Neutrophil (primary cell): Measurements from ENCODE around the gene TMEM233.

Source experiments
- H3K27ac ChIP-seq: fragments of 200-600 bp; sonication (generic); 2 replicates; pipeline ENCODE4 v1.5.1; 2016; ENCODE audit warnings: mild to moderate bottlenecking, moderate library complexity
- H3K27me3 ChIP-seq: fragments of 200-600 bp; sonication (generic); 2 replicates; pipeline ENCODE4 v1.6.0; 2016; ENCODE audit warnings: mild to moderate bottlenecking
- H3K36me3 ChIP-seq: fragments of 200-600 bp; sonication (generic); 2 replicates; pipeline ENCODE4 v1.5.1; 2017
- H3K4me1 ChIP-seq, 2 experiments: fragments of 200-600 bp in 1 of 2; sonication (generic) in 1 of 2; 1 replicate in 1 of 2; 2 replicates in 1 of 2; pipeline versions ENCODE4 v1.5.1 to v1.6.1; 2013 to 2016; ENCODE audit warnings: low read depth in 1 of 2, low read length in 1 of 2, mild to moderate bottlenecking in 1 of 2, moderate library complexity in 1 of 2; ENCODE audit not compliant: control insufficient read depth in 1 of 2, insufficient read depth in 1 of 2
- H3K4me3 ChIP-seq, 2 experiments: fragments of 200-600 bp in 1 of 2; sonication (generic) in 1 of 2; 1 replicate in 1 of 2; 2 replicates in 1 of 2; pipeline ENCODE4 v1.5.1; 2013 to 2016; ENCODE audit warnings: low read depth in 1 of 2, low read length in 1 of 2, mild to moderate bottlenecking in 1 of 2, moderate library complexity in 1 of 2
- H3K9me3 ChIP-seq: fragments of 200-600 bp; sonication (generic); 2 replicates; pipeline ENCODE4 v1.5.1; 2016
- TF ChIP-seq, protein P1 (sequence below): fragments of 200-600 bp; sonication (generic); IDR thresholded peaks from 2 replicates; pipeline ENCODE4 v1.5.1; 2016; ENCODE audit warnings: antibody characterized with exemption

Gene TMEM233

DNA sequence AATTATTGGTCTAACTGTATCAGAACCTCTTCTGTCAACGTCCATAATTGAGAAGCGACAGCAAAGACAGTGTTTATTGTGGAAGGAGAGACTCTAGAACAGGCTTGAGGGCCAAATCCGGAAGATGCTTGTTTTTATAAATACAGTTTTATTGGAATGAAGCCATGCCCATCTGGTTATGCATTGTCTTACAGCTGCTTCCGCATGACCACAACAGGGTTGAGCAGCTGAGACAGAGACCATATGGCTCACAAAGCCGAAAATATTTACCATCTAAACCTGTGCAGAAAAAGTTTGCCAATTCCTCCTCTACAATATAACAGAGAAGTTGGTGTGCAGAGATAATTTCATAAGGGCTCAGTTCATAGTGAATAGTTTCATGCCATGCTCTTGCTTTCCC is 98.8 kb downstream of the TMEM233 start:
- H3K36me3 ChIP-seq, result peaks cover 44% of the 10 kb centered on the region
- no peaks in the 10 kb centered on the region for H3K4me1 ChIP-seq
- TF ChIP-seq, protein P1, sequence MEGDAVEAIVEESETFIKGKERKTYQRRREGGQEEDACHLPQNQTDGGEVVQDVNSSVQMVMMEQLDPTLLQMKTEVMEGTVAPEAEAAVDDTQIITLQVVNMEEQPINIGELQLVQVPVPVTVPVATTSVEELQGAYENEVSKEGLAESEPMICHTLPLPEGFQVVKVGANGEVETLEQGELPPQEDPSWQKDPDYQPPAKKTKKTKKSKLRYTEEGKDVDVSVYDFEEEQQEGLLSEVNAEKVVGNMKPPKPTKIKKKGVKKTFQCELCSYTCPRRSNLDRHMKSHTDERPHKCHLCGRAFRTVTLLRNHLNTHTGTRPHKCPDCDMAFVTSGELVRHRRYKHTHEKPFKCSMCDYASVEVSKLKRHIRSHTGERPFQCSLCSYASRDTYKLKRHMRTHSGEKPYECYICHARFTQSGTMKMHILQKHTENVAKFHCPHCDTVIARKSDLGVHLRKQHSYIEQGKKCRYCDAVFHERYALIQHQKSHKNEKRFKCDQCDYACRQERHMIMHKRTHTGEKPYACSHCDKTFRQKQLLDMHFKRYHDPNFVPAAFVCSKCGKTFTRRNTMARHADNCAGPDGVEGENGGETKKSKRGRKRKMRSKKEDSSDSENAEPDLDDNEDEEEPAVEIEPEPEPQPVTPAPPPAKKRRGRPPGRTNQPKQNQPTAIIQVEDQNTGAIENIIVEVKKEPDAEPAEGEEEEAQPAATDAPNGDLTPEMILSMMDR, result no peak
- no peak overlapping the region for H3K27ac ChIP-seq
- H3K4me3 ChIP-seq, result no peak overlapping the region
- no peaks in the 10 kb centered on the region for H3K27me3 ChIP-seq
- H3K9me3 ChIP-seq, result no peaks in the 10 kb centered on the region
